Ovary (tissue), 3 donors: ENCODE measurements around the gene UBE2N.

Source experiments
- CTCF ChIP-seq, 3 donors: fragments of 450-650 bp in 2 of 3; fragments of 200-600 bp in 1 of 3; IDR thresholded peaks; one replicate each; pipeline versions ENCODE4 v1.5.1 to v1.8.0; 2016 to 2022; ENCODE audit warnings: antibody characterized with exemption in 3 of 3, mild to moderate bottlenecking in 1 of 3
- EP300 ChIP-seq: sonication (generic); formaldehyde crosslinking; IDR thresholded peaks from one replicate; pipeline ENCODE4 v1.6.1; 2017; ENCODE audit warnings: antibody characterized with exemption
- POLR2A ChIP-seq: fragments of 450-650 bp; IDR thresholded peaks from one replicate; pipeline ENCODE4 v1.6.1; 2017; ENCODE audit warnings: antibody characterized with exemption, mild to moderate bottlenecking, moderate library complexity
- donor health status: DM: no; HTN: no; CAD: no.

- no peak for TF ChIP-seq CTCF (IDR thresholded peaks at IDR 0.05)
- TF ChIP-seq POLR2A, result no peak
- no peak for TF ChIP-seq EP300
These were observed 75.9 kb downstream of the UBE2N start for GRCh38 chr12:93365616-93366405.
